SK-N-MC (cell line): Measurements from ENCODE around the gene MYCBPAP.

Experiments
- EZH2 ChIP-seq: fragments of 200-600 bp; sonication (generic); IDR thresholded peaks from one replicate; pipeline ENCODE4 v1.6.1; 2017; ENCODE audit warnings: antibody characterized with exemption
- FOXP2 ChIP-seq: optimal IDR thresholded peaks from 2 replicates; pipeline ENCODE3; 2011; ENCODE audit warnings: mild to moderate bottlenecking, moderate library complexity; ENCODE audit not compliant: insufficient read depth; ENCODE audit errors: extremely low read length, control extremely low read depth
- POLR2AphosphoS5 ChIP-seq: IDR thresholded peaks from 2 replicates; pipeline ENCODE4 v1.6.1; 2012; ENCODE audit warnings: mild to moderate bottlenecking, low read depth, low read length, borderline replicate concordance

DNA sequence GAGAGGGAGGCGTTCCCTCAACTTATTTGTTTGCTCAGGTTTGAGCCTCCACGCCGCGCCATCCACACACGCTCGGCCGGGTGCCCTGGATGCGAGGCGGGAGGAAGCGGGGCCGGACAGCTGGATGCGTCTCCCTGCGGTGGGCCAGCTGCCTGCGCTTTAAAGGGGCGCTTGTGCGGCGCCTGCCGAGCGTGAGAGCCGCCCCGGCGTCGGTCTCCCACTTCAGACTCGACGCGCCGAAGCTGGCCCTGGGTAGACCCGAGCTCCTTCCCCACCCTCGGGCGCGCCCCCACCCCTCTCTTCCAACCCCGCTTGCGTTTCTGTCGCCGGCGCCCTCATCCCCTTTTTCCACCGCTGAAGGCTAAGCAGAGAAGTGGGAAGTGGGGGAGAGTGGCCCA, 39.0 kb upstream of the MYCBPAP start:
- TF ChIP-seq FOXP2 (no peak), POLR2AphosphoS5 (no peak), EZH2 (no peak)
